GM19351 (cell line): ENCODE results near the gene HTR2A.
"Not testable (repeated sequence)": the region's sequence is repeated elsewhere in the genome, so short reads cannot be mapped to it uniquely, and the experiment has no call there.

ENCODE experiments used
- ATAC-seq: cut with Tn5 transposase; IDR thresholded peaks from one replicate; pipeline ENCODE4 v1.9.1; 2021; ENCODE audit warnings: mild to moderate bottlenecking, moderate library complexity; ENCODE audit not compliant: unreplicated experiment

HTR2A gene

GRCh38 chr13:46816371-46816770 is 80.5 kb downstream of the HTR2A start:
- no peak for ATAC-seq

GRCh38 chr13:46812301-46812797 is 84.5 kb downstream of the HTR2A start:
- ATAC-seq = no peak

GRCh38 chr13:46810440-46810839 is 86.4 kb downstream of the HTR2A start:
- no peak for ATAC-seq

- ATAC-seq = not testable (repeated sequence)
Measured at GRCh38 chr13:46804921-46805320, 91.9 kb downstream of the HTR2A start.

GRCh38 chr13:46804391-46804815 is 92.5 kb downstream of the HTR2A start:
- no peak for ATAC-seq

GRCh38 chr13:46803586-46803985 is 93.3 kb downstream of the HTR2A start:
- no peak for ATAC-seq

GRCh38 chr13:46801858-46802257 is 95.0 kb downstream of the HTR2A start:
- ATAC-seq = no peak

- ATAC-seq = no peak
Measured at GRCh38 chr13:46799139-46799538, 97.7 kb downstream of the HTR2A start.

- ATAC-seq = no peak
Measured at GRCh38 chr13:46797501-46798237, 99.2 kb downstream of the HTR2A start.

- peak; percentile 89 for ATAC-seq
Measured at GRCh38 chr13:46796515-46797474, 100.1 kb downstream of the HTR2A start, which contains the start of gene ESD. Gene ESD (minus strand): TSS chr13:46797161. CDS start chr13:46791413, 5,748 bp downstream.

- no peak for ATAC-seq
Measured at GRCh38 chr13:46796129-46796514, 100.7 kb downstream of the HTR2A start.

- ATAC-seq = no peak
Measured at GRCh38 chr13:46795321-46795720, 101.5 kb downstream of the HTR2A start.

GRCh38 chr13:46783504-46783903 is 113.3 kb downstream of the HTR2A start:
- ATAC-seq = no peak

GRCh38 chr13:46782691-46783090 is 114.2 kb downstream of the HTR2A start:
- no peak for ATAC-seq

- no peak for ATAC-seq
Measured at GRCh38 chr13:46782066-46782465, 114.8 kb downstream of the HTR2A start.
